ENCODE results near the gene TM6SF1. TPM values are rescaled to one million over a fixed set of nuclear protein-coding genes. Genes with fewer than 3 reads are reported as not detected.
"Not testable (repeated sequence)": the region's sequence is repeated elsewhere in the genome, so short reads cannot be mapped to it uniquely, and the experiment has no call there.

The TM6SF1 gene
- total RNA-seq, 1 experiment from 2014 or later = not detected

GRCh38 chr15:83112956-83113299, 5.5 kb downstream of the TM6SF1 start:
- in situ Hi-C loops (cut with HindIII; ENCODE audit: low sequenced_read_pairs) = no loop called here
- DNase-seq (ENCODE audit: low spot score) = no peak

- in situ Hi-C loops (cut with HindIII; ENCODE audit: low sequenced_read_pairs) = no loop called here
- no peak for DNase-seq (ENCODE audit: low spot score)
Measured at GRCh38 chr15:83113881-83114674, 6.6 kb downstream of the TM6SF1 start.

GRCh38 chr15:83114856-83115255, 7.4 kb downstream of the TM6SF1 start:
- in situ Hi-C loops (cut with HindIII; ENCODE audit: low sequenced_read_pairs) = no loop called here
- no peak for DNase-seq (ENCODE audit: low spot score)

- in situ Hi-C loops (cut with HindIII; ENCODE audit: low sequenced_read_pairs) = no loop called here
- DNase-seq (ENCODE audit: low spot score) = no peak
Measured at GRCh38 chr15:83115410-83115809, 8.0 kb downstream of the TM6SF1 start.

GRCh38 chr15:83115831-83116565, 8.6 kb downstream of the TM6SF1 start:
- in situ Hi-C loops (cut with HindIII; ENCODE audit: low sequenced_read_pairs) = no loop called here
- no peak for DNase-seq (ENCODE audit: low spot score)

- no peak for DNase-seq (ENCODE audit: low spot score)
- in situ Hi-C loops (cut with HindIII; ENCODE audit: low sequenced_read_pairs) = no loop called here
Measured at GRCh38 chr15:83118291-83118827, 10.9 kb downstream of the TM6SF1 start.

- in situ Hi-C loops (cut with HindIII; ENCODE audit: low sequenced_read_pairs) = no loop called here
- DNase-seq (ENCODE audit: low spot score) = peak; percentile 55
Measured at GRCh38 chr15:83118968-83119367, 11.5 kb downstream of the TM6SF1 start.

GRCh38 chr15:83119968-83120581, 12.6 kb downstream of the TM6SF1 start:
- peak; percentile 30 for DNase-seq (ENCODE audit: low spot score)
- in situ Hi-C loops (cut with HindIII; ENCODE audit: low sequenced_read_pairs) = no loop called here

- in situ Hi-C loops (cut with HindIII; ENCODE audit: low sequenced_read_pairs) = no loop called here
- DNase-seq (ENCODE audit: low spot score) = no peak
Measured at GRCh38 chr15:83123529-83123928, 16.1 kb downstream of the TM6SF1 start.

- in situ Hi-C loops (cut with HindIII; ENCODE audit: low sequenced_read_pairs) = no loop called here
- no peak for DNase-seq (ENCODE audit: low spot score)
Measured at GRCh38 chr15:83127547-83128150, 20.2 kb downstream of the TM6SF1 start.

GRCh38 chr15:83129791-83130190, 22.3 kb downstream of the TM6SF1 start:
- in situ Hi-C loops (cut with HindIII; ENCODE audit: low sequenced_read_pairs) = no loop called here
- peak; percentile 66 for DNase-seq (ENCODE audit: low spot score)

GRCh38 chr15:83132861-83133523, 25.5 kb downstream of the TM6SF1 start:
- no peak for DNase-seq (ENCODE audit: low spot score)
- in situ Hi-C loops (cut with HindIII; ENCODE audit: low sequenced_read_pairs) = no loop called here

- in situ Hi-C loops (cut with HindIII; ENCODE audit: low sequenced_read_pairs); DNase-seq (ENCODE audit: low spot score): not testable (repeated sequence)
Measured at GRCh38 chr15:83142151-83142550, 34.7 kb downstream of the TM6SF1 start.

- in situ Hi-C loops (cut with HindIII; ENCODE audit: low sequenced_read_pairs) = no loop called here
- DNase-seq (ENCODE audit: low spot score) = no peak
Measured at GRCh38 chr15:83144771-83145170, 37.3 kb downstream of the TM6SF1 start.

GRCh38 chr15:83153288-83153687, 45.8 kb downstream of the TM6SF1 start:
- in situ Hi-C loops (cut with HindIII; ENCODE audit: low sequenced_read_pairs) = loop anchor here (5.0 kb wide), 1 partner anchor 61 kb away; no protein-coding TSS in a partner anchor
- DNase-seq (ENCODE audit: low spot score) = no peak

GRCh38 chr15:83155942-83156341, 48.5 kb downstream of the TM6SF1 start:
- in situ Hi-C loops (cut with HindIII; ENCODE audit: low sequenced_read_pairs) = no loop called here

GRCh38 chr15:83158393-83158792, 50.9 kb downstream of the TM6SF1 start:
- in situ Hi-C loops (cut with HindIII; ENCODE audit: low sequenced_read_pairs) = no loop called here
- no peak for DNase-seq (ENCODE audit: low spot score)

More at GRCh38 chr15:83155942-83156341, 48.5 kb downstream of the TM6SF1 start:
- no peak for DNase-seq (ENCODE audit: low spot score)

GRCh38 chr15:83160741-83161140, 53.3 kb downstream of the TM6SF1 start:
- in situ Hi-C loops (cut with HindIII; ENCODE audit: low sequenced_read_pairs) = no loop called here
- no peak for DNase-seq (ENCODE audit: low spot score)

GRCh38 chr15:83163032-83163431, 55.6 kb downstream of the TM6SF1 start:
- in situ Hi-C loops (cut with HindIII; ENCODE audit: low sequenced_read_pairs) = no loop called here
- DNase-seq (ENCODE audit: low spot score) = no peak

All from G401 (cell line).